Measurements from ENCODE around the gene RASEF. TPM values are rescaled to one million over a fixed set of nuclear protein-coding genes. Genes with fewer than 3 reads are reported as not detected.

RASEF gene
- total RNA-seq, 1 donor from 2014 or later: 0.27 TPM

GRCh38 chr9:83015897-83016296, 47.0 kb downstream of the RASEF start:
- no peaks in the 10 kb centered on the region for H3K27me3 Mint-ChIP-seq (ENCODE audit: low read depth)
- TF ChIP-seq CTCF (IDR thresholded peaks at IDR 0.05): no peak
- H3K27ac Mint-ChIP-seq (ENCODE audit: unreplicated experiment): no peak overlapping the region
- H3K36me3 Mint-ChIP-seq (ENCODE audit: low read depth): peaks cover 2% of the 10 kb centered on the region
- H3K9me3 Mint-ChIP-seq (ENCODE audit: low read depth): peaks cover 6% of the 10 kb centered on the region
- no peak for DNase-seq (ENCODE audit: low spot score)
- no peak overlapping the region for H3K4me3 Mint-ChIP-seq (ENCODE audit: unreplicated experiment)
- H3K4me1 Mint-ChIP-seq (ENCODE audit: low read depth): peaks cover 30% of the 10 kb centered on the region

- no peak for DNase-seq (ENCODE audit: low spot score)
- TF ChIP-seq CTCF (IDR thresholded peaks at IDR 0.05): no peak
- Mint-ChIP-seq H3K4me1 (ENCODE audit: low read depth) (peaks cover 30% of the 10 kb centered on the region), H3K27me3 (ENCODE audit: low read depth) (no peaks in the 10 kb centered on the region), H3K9me3 (ENCODE audit: low read depth) (peaks cover 6% of the 10 kb centered on the region), H3K36me3 (ENCODE audit: low read depth) (peaks cover 2% of the 10 kb centered on the region), H3K27ac (ENCODE audit: unreplicated experiment) (peak overlapping the region; percentile 85), H3K4me3 (ENCODE audit: unreplicated experiment) (no peak overlapping the region)
Measured at GRCh38 chr9:83013867-83014605, 48.9 kb downstream of the RASEF start.

- H3K36me3 Mint-ChIP-seq (ENCODE audit: low read depth): peaks cover 2% of the 10 kb centered on the region
- TF ChIP-seq CTCF (IDR thresholded peaks at IDR 0.05): no peak
- DNase-seq (ENCODE audit: low spot score): no peak
- H3K27me3 Mint-ChIP-seq (ENCODE audit: low read depth): no peaks in the 10 kb centered on the region
- peaks cover 6% of the 10 kb centered on the region for H3K9me3 Mint-ChIP-seq (ENCODE audit: low read depth)
- peak overlapping the region; percentile 85 for H3K27ac Mint-ChIP-seq (ENCODE audit: unreplicated experiment)
- H3K4me3 Mint-ChIP-seq (ENCODE audit: unreplicated experiment): no peak overlapping the region
- H3K4me1 Mint-ChIP-seq (ENCODE audit: low read depth): peaks cover 30% of the 10 kb centered on the region
Measured at GRCh38 chr9:83012922-83013838, 49.8 kb downstream of the RASEF start.

GRCh38 chr9:83012168-83012921, 50.6 kb downstream of the RASEF start:
- no peak for DNase-seq (ENCODE audit: low spot score)
- Mint-ChIP-seq H3K36me3 (ENCODE audit: low read depth) (no peaks in the 10 kb centered on the region), H3K27me3 (ENCODE audit: low read depth) (no peaks in the 10 kb centered on the region), H3K27ac (ENCODE audit: unreplicated experiment) (peak overlapping the region; percentile 85), H3K4me3 (ENCODE audit: unreplicated experiment) (no peak overlapping the region), H3K4me1 (ENCODE audit: low read depth) (peaks cover 30% of the 10 kb centered on the region), H3K9me3 (ENCODE audit: low read depth) (no peaks in the 10 kb centered on the region)
- no peak for TF ChIP-seq CTCF (IDR thresholded peaks at IDR 0.05)

GRCh38 chr9:83011611-83012010, 51.3 kb downstream of the RASEF start:
- Mint-ChIP-seq H3K4me3 (ENCODE audit: unreplicated experiment) (peak overlapping the region; percentile 8), H3K9me3 (ENCODE audit: low read depth) (no peaks in the 10 kb centered on the region), H3K27me3 (ENCODE audit: low read depth) (no peaks in the 10 kb centered on the region), H3K4me1 (ENCODE audit: low read depth) (peaks cover 30% of the 10 kb centered on the region), H3K27ac (ENCODE audit: unreplicated experiment) (peak overlapping the region; percentile 85), H3K36me3 (ENCODE audit: low read depth) (no peaks in the 10 kb centered on the region)
- no peak for DNase-seq (ENCODE audit: low spot score)
- TF ChIP-seq CTCF (IDR thresholded peaks at IDR 0.05): no peak

Measured in chondrocyte (in vitro differentiated cells).